Stimulated activated CD8-positive, alpha-beta memory T cell treated with anti-CD3 and anti-CD28 coated beads, Interleukin-15, amount 100 ng/mL, for 1 hour (primary cell): ENCODE measurements around the gene PRR36.
"Not testable (repeated sequence)": the region's sequence is repeated elsewhere in the genome, so short reads cannot be mapped to it uniquely, and the experiment has no call there.

Experiments used
- DNase-seq: peaks from one replicate; pipeline ENCODE4 v3.0.0-alpha.2; 2020; ENCODE audit warnings: low read depth

Gene PRR36

DNA sequence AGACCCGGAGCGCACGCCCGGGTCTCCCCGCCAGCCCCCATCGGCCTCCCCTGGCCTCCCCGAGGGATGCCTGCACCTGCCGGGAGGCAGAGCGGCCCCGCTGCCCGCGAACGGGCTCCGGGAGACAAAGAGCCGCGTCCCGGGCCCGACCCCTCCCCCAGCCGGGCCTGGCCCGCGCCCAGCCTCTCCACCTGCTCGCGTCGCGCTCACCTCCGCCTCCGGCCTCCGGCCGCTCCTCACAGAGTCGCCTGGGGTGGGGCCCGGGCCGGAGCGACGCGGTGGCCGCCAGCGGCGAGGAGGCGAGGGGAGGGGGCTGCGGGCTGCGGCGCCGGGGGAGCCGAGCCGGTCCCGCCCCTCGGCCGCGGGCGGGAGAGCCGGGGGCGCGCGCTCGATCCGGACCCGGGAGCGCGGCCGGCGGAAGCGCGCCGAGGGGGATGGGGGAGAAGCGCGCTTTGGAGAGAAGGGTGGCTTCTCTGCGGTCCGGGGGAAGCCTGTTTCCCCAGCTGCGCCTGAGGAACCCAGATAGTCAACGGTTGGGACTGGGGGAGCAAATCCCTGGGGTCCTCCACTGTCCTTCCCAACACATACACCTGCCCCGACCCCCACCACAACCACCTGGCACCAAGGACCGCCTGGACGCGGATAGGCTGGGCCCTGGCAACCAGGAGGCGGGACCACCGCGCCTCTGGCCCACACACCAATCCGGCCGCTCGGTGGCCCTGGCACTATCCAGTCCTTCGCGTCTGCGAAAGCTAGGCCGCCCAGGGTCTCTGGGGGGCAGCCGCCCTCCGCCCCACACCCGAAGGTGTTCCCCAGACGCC is at the start of gene PRR36:
Gene PRR36, minus strand, starts transcription at position 315 of the 821 bp plus-strand sequence. CDS start 701 bp downstream, outside the sequence.
- no peak for DNase-seq

- no peak for DNase-seq
Observed at GRCh38 chr19:7923295-7924191, 49.4 kb upstream of the PRR36 start.

- DNase-seq, result no peak
Observed at GRCh38 chr19:7922836-7923195, 48.6 kb upstream of the PRR36 start.

DNA sequence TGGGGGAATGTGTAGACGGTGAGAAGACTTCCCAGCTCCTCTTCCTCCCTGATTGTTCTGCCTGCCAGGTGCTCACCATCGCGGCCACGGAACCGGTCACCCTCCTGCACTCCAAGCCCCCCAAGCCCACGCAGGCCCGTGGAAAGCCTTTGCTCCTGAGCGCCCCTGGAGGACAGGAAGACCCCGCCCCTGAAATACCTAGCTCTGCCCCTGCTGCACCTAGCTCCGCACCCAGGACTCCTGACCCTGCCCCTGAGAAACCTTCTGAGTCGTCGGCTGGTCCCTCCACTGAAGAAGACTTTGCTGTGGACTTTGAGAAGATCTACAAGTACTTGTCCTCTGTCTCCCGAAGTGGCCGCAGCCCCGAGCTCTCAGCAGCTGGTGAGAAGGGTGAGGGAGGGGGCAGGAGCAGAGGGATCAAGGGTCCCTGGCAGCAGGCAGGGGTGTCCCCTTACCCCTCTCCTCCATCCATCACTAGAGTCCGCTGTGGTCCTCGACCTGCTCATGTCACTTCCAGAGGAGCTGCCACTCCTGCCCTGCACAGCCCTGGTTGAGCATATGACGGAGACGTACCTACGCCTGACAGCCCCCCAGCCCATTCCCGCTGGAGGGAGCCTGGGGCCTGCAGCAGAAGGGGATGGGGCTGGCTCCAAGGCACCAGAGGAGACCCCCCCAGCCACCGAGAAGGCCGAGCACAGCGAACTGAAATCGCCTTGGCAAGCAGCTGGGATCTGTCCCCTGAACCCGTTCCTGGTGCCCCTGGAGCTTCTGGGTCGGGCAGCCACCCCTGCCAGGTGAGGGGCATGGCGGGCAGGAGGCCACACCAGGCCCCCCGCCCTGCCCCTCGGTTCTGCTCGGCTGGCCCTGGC is 48.0 kb upstream of the PRR36 start:
- no peak for DNase-seq

DNA sequence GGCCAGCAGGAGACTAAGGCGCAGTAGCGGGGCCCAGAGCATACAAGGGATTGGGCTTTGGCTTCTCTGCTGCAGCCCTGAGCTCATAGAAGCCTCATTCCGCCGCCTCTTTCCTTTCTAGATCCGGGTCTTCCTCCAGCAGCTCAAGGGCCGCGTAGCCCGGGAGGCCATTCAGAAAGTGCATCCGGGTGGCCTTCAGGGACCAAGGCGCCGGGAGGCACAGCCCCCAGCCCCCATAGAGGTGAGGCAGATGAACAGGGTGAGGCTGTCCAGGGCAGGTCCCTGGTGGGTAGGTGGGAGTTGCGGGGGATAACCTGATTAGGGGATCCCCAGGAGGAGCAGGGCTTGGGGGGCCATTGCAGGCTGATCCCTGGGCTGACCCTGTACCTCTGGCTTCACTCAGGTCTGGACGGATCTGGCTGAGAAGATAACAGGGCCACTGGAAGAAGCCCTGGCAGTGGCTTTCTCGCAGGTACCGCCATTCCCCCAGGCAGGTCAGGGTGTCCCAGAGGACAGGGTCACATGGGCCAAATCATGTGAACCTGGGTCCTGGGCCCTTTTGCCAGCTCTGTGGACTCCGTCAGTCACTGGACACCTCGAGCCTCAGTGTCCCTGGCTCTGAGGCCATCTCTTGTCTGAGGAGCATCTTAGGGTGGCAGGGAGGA is 47.2 kb upstream of the PRR36 start:
- DNase-seq, result no peak

DNA sequence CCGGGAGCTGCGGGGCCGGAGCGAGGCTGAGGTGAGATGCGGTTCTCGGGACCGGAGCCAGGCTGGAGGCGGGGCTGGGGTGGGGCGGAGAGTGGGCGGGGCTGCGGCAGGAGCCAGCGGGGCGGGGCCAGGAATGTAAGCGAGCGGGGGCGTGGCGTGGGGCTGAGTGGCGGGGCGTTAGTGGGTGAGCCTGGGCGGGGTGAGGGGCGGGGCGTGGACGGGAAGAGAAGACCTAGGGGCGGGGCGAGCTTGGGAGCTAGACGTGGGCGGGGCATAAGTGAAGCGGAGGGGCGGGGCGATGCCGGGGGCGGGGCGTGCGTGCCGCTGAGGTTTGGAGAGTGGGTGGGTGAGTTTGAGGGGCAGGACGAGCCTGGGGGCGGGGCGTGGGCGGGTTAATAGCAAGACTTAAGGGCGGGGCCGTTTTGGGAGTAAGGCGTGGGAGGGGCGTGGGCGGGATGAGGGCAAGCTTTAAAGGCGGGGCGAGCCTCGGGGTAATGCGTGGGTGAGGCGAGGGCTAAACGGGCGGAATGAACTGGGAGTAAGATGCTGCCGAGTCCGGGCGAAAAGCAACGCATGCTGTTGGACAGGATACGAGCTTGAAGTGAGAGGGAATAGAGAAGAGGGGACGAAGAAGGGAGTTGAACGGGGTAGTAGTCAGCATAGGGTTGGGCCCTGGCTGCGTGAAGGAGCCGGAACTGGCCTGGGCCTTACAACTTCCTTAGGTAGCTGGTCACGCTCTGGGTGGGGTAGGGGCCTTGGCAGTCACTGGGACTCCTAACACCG is 46.5 kb upstream of the PRR36 start:
- peak; percentile 100 for DNase-seq

DNA sequence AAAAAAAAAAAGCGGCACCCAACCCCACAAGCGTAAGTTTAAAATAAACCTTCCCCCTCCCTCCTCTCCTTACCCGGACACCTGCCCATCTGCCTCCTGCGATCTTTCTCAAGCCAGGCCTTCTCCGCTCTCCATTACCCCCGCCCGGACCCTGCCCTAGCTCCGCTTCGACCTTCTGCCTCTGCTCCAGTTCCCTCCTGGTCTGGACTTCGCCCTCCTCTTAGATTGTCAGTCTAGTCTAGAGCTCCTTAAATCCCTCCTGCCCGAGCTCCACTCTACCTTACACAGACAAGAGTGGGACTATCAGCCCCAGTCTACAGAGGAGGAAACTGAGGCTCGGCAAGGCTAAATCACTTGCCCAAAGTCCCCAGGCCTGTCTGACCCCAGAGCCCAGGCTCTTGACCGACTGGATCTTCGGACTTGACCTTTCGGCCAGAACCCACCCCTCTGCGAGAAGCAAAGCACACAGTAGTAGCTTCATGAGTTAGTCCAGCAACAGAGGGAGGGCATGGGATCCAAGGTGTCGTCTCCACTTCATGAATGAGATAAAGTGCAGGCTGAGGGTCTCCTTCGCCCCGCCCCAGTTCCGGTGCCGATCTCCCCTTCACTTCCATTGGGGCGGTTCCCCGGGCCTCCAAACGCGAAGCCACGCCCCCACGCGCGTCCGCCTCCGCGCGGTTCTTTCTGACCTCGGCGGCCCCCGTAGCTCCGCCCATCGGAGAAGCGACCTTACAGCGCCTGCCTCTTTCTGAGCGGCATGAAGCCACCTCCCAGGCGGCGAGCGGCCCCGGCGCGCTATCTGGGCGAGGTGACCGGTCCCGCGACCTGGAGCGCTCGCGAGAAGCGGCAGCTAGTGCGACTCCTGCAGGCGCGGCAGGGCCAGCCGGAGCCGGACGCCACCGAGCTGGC is 45.7 kb upstream of the PRR36 start, which contains the start of gene SNAPC2:
Gene SNAPC2, plus strand, starts transcription at position 729 of the 909 bp plus-strand sequence. Its CDS starts 29 bp downstream, at position 758.
- peak; percentile 92 for DNase-seq

DNA sequence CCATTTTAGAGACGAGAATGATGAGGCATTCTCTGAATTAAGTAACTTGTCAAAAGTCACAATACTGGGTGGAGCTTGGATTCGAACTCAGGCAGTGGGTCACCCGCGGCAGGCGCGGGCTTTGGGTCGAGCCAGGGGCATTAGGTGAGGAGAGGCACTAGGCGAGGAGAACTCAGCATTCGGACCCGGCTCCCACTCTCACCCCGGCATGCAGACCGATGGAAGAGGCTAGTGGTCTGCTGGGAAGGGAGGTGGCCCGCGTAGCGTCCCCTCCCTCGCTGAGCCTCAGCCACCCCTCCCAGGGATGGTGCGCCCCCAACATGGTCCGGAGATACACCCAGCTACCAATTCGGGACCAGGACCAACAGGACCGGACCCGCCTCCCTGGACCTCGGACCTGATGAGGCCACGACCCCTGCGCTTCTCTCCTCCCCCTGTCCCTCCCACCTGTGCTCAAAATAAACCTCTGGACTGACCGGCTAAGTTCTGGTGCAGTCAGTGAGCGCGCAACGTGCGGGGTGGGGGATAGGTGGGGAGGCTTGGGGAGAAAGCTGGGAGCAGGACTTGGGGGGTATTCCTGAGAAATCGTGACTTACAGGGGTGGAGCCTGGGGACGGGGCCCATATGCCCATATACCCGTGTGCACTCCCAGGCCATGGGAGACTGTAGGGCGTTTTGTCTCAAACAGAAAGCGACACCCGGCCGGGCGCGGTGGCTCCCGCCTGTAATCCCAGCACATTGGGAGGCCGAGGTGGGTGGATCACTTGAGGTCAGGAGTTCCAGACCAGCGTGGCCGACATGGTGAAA is 44.6 kb upstream of the PRR36 start:
- DNase-seq, result no peak

- DNase-seq, result not testable (repeated sequence)
Observed at GRCh38 chr19:7918062-7918614, 43.9 kb upstream of the PRR36 start.

DNA sequence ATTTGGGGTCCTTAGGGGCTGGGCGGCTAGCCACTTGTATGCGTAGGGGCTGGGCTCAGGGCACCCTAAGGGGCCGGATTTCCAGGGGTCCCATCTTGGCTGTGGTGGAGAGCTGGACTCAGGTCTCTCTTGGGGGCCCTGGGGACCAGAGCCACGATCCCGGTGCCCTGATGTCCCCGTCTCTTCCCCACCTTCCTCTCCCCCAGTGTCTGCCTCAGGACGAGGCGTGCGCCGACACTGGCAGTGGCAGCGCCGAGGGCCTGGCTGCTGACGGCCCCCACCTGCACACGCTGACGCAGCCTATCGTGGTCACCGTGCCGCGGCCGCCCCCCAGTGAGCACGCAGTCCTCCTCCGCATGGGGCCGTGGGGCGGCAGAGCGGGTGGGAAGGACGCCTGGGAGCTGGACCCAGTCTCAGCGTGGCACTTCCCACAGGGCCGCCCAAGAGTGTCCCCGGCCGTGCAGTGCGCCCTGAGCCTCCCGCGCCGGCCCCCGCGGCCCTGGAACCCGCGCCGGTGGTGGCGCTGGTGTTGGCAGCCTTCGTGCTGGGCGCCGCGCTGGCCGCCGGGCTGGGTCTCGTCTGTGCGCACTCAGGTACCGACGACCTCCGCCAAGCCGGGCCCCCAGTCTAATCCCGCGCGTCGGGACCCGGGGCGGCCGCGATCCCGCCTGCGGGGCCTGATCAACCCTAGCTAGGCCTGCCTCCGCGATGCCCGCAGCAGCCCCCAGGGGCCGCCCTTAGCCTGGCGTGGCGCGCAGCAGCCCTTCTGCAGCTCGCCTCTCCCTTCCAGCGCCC is 43.3 kb upstream of the PRR36 start:
- no peak for DNase-seq

DNA sequence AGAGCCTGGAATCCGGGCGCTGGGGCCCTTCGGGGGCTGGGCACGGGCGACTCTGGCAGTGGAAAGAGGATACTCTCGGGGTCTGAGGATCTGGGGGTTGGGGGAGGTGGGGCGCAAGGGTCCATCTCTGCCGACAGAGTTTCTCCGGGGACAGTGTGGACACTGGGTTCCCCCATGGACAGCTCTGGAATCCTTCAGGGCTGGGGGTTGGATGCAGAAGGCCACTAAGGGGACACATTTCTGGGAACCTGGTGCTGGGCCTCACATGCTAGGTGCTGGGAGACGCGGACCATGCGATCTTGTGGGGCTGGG is 42.7 kb upstream of the PRR36 start:
- no peak for DNase-seq

DNA sequence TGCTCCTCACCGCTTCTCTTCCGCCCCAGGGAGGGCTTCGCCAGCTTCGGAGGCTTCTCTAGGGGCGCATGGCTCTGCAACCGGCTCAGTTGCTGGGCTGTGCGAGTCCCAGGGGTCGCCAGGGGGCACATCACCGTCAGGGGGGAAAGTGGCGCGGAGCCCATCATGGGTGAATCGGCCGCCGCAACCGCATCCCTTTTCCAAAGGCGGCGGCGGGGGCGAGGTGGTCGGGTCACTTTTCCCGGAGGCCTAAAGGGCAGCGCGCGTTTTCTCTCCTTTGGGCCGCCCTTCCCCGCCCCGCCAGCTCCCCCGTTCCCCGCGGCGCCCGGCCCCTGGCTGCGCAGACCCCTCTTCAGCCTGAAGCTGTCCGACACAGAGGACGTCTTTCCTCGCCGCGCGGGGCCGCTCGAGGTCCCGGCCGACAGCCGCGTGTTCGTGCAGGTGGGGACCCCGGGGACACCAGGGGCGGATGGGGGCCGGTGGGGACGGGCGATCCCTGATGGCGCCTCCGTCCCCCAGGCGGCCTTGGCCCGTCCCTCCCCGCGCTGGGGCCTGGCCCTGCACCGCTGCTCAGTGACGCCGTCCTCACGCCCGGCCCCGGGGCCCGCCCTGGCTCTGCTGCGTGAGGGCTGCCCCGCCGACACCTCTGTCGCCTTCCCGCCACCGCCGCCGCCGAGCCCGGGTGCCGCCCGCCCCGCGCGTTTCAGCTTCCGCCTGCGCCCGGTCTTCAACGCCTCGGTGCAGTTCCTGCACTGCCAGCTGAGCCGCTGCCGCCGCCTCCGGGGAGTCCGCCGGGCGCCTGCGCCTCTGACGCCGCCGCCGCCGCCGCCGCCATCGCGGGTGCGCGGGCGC is 42.1 kb upstream of the PRR36 start:
- no peak for DNase-seq

DNA sequence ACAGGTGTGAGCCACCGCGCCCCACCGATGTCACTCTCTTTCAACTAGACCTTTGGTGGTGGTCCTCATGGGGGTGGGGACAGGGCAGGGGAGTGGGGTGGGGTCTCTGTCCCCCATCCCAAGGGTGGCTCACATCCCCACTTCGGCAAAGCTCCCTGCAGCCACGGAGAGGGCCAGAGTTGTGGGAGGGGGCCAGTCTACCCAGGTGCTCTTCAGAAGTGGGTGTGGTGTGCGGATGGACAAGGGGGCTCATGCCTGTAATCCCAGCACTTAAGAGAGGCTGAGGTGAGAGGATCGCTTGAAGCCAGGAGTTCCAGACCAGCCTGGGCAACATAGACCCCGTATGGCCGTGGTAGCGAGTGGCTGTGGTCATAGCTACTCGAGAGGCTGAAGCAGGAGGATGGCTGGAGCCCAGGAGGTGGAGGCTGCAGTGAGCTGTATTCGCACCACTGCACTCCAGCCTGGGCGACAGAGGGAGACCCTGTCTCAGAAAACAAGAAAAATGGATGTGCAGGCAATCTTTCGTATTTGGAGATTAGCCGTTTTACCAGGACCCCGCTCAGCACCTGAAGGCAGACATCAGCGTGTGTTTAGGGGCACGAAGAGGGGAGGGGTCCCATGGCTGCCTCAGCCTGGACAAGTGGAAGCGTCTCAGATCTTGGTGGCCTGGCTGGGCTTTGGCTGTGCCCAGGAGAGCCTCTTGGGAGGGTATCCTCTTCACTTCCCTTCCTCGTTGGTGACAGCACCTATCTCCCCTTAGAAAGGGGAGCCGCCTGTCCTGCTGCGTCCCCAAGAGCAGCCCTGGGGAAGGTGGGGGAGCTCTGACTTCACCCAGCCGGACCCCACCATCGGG is 41.3 kb upstream of the PRR36 start:
- DNase-seq, result no peak

- no peak for DNase-seq
Observed at GRCh38 chr19:7914598-7915045, 40.4 kb upstream of the PRR36 start, which contains the start of gene TGFBR3L. Gene TGFBR3L, plus strand, starts transcription at chr19:7914830.

GRCh38 chr19:7914099-7914498 is 39.9 kb upstream of the PRR36 start:
- no peak for DNase-seq

GRCh38 chr19:7913652-7914051 is 39.5 kb upstream of the PRR36 start:
- DNase-seq, result no peak
